Testis (tissue), 3 donors: ENCODE results near the gene VEZT. TPM values are rescaled to one million over a fixed set of nuclear protein-coding genes. Genes with fewer than 3 reads are reported as not detected.

Source experiments
- DNase-seq: peaks from one replicate; pipeline ENCODE4 v3.0.0-alpha.2; 2019
- H3K27ac ChIP-seq, 2 donors: fragments of 200-600 bp; sonication (generic); one replicate each; pipeline ENCODE4 v1.5.1; 2019
- H3K27me3 ChIP-seq: fragments of 200-600 bp; sonication (generic); one replicate; pipeline ENCODE4 v1.5.1; 2019
- H3K36me3 ChIP-seq: fragments of 200-600 bp; sonication (generic); one replicate; pipeline ENCODE4 v1.5.1; 2017; ENCODE audit warnings: low read depth; ENCODE audit errors: missing control alignments
- H3K4me1 ChIP-seq: fragments of 200-600 bp; sonication (generic); one replicate; pipeline ENCODE4 v1.5.1; 2019
- H3K4me3 ChIP-seq, 2 donors: fragments of 200-600 bp; sonication (generic); one replicate each; pipeline ENCODE4 v1.5.1; 2017 to 2019
- H3K9me3 ChIP-seq: fragments of 200-600 bp; sonication (generic); one replicate; pipeline ENCODE4 v1.5.1; 2017
- CTCF ChIP-seq, 3 experiments: fragments of 450-650 bp in 2 of 3; fragments of 200-600 bp in 1 of 3; sonication (generic) in 1 of 3; IDR thresholded peaks; one replicate each; pipeline ENCODE4 v1.5.1; 2016 to 2019; ENCODE audit warnings: antibody characterized with exemption in 3 of 3, mild to moderate bottlenecking in 2 of 3, moderate library complexity in 1 of 3
- POLR2A ChIP-seq: fragments of 450-650 bp; IDR thresholded peaks from one replicate; pipeline ENCODE4 v1.6.1; 2017; ENCODE audit warnings: antibody characterized with exemption, mild to moderate bottlenecking, moderate library complexity
- WGBS, 2 donors: methylation state at CpG; one replicate each; pipeline ENCODE4 v1.1.5; 2018; 5-methylcytosine and 5-hydroxymethylcytosine counted together
- intact Hi-C: fragments of 100-400 bp; cut with DNase I; formaldehyde crosslinking; loops from one replicate; pipeline ENCODE4 v1.15.1; 2023; ENCODE audit warnings: low total_unique reads
- polyA plus RNA-seq: library from polyadenylated mRNA; stranded (reverse); fragments of 350-450 nt; fragmentation: Illumina TruSeq; extraction: RNeasy Lipid Tissue Mini Kit (QIAGEN cat#74804); gene quantifications from one replicate; pipeline ENCODE4 v1.2.3, GENCODE V29; 2014; ENCODE audit warnings: low read depth, low replicate concordance; ENCODE audit not compliant: insufficient read depth
- total RNA-seq, 2 donors: library from RNA; depleted of rRNA; stranded (reverse); fragments of >200 nt; gene quantifications; one replicate each; pipeline ENCODE4 v1.2.3, GENCODE V29; 2016

VEZT gene
- total and polyA plus RNA-seq, 3 donors from 2014 or later: 31.7 to 112 (median 94.6) TPM

DNA sequence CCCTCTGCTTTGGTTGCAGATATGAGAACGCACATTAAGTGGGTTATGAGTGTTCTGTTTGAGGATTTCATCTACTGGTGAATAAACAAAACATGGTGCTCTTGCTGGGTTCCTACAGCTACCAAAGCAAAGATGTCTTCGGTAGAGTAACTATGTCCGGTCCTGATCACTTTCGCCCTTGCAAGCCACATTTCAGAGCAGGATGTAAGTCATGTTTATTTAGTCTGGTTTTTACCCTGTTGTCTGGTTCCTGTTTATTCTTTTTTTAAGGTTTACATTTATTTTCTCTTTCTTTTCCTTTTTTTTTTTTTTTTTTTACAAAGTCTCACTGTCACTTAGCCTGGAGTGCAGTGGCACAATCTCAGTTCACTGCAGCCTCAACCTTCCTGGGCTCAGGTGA is 99.2 kb downstream of the VEZT start:
- WGBS, 2 donors: 85 to 92% methylated on average over 4 of the region's 4 CpGs
- Histone ChIP-seq H3K4me1 (peaks cover 10% of the 10 kb centered on the region), H3K9me3 (no peaks in the 10 kb centered on the region), H3K4me3 (no peak overlapping the region), H3K36me3 (no peaks in the 10 kb centered on the region), H3K27me3 (no peaks in the 10 kb centered on the region), H3K27ac (no peak overlapping the region)
- DNase-seq: no peak
- TF ChIP-seq CTCF (IDR thresholded peaks at IDR 0.05) (no peak), POLR2A (no peak)
- intact Hi-C loops: no loop called here

GRCh38 chr12:95318071-95318545 is 100.5 kb downstream of the VEZT start:
- WGBS, 2 donors: 91 to 92% methylated on average over 2 of the region's 2 CpGs
- no peak for DNase-seq
- Histone ChIP-seq H3K4me3 (no peak overlapping the region), H3K4me1 (peaks cover 8% of the 10 kb centered on the region), H3K9me3 (no peaks in the 10 kb centered on the region), H3K27ac (no peak overlapping the region), H3K36me3 (no peaks in the 10 kb centered on the region), H3K27me3 (no peaks in the 10 kb centered on the region)
- TF ChIP-seq CTCF (IDR thresholded peaks at IDR 0.05) (no peak), POLR2A (no peak)
- intact Hi-C loops: no loop called here

GRCh38 chr12:95319694-95320331 is 102.2 kb downstream of the VEZT start:
- intact Hi-C loops: no loop called here
- no peaks in the 10 kb centered on the region for H3K27me3 ChIP-seq
- H3K4me1 ChIP-seq: peaks cover 8% of the 10 kb centered on the region
- no peaks in the 10 kb centered on the region for H3K36me3 ChIP-seq
- DNase-seq: no peak
- H3K4me3 ChIP-seq: no peak overlapping the region
- H3K9me3 ChIP-seq: no peaks in the 10 kb centered on the region
- no peak for TF ChIP-seq CTCF (IDR thresholded peaks at IDR 0.05)
- TF ChIP-seq POLR2A: no peak
- WGBS, 2 donors: 82 to 100% methylated on average over 1 of the region's 1 CpG
- no peak overlapping the region for H3K27ac ChIP-seq

DNA sequence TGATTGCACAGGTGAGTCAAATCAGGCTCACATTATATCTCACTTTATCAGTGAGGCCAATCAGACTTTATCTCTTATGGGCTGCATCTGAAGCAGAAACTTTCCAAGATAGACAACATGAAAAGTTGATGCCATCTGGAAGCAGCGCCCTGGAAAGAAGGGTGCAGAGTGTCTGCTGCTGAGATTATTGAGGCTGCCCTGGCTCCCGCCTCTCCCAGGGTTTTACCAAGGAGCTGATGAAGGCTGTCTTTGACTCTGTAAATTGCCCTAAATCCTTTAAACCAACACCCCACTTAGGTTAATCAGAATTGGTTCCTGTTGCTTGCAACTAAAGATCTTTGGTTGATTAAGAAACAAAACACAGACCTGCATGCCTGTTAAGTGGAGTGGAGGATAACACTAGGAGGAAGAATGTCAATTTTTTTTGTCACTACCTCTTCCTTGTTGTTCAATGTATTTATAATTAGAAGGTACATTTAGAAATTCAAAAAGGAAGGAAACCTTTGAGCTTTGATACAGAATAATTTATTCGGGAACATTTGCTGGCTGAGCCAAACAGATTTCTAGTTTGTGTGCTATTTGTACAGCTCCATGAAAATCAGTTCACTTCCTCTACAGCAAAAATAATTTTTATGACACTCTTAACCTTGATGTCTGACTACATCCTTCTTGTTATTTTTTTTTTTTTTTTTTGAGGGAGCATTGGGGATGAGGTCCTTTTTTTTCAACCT is 104.1 kb downstream of the VEZT start:
- no peak overlapping the region for H3K4me3 ChIP-seq
- H3K27ac ChIP-seq: no peak overlapping the region
- DNase-seq: no peak
- WGBS, 2 donors: 58 to 69% methylated on average over 3 of the region's 3 CpGs
- peaks cover 3% of the 10 kb centered on the region for H3K4me1 ChIP-seq
- TF ChIP-seq POLR2A (no peak), CTCF (IDR thresholded peaks at IDR 0.05) (no peak)
- H3K36me3 ChIP-seq: no peaks in the 10 kb centered on the region
- H3K27me3 ChIP-seq: no peaks in the 10 kb centered on the region
- no peaks in the 10 kb centered on the region for H3K9me3 ChIP-seq
- intact Hi-C loops: no loop called here
